CD14-positive monocyte (primary cell): ENCODE results near the gene LAMP2. TPM values are rescaled to one million over a fixed set of nuclear protein-coding genes. Genes with fewer than 3 reads are reported as not detected.

Experiments
- DNase-seq, 3 donors: peaks; one replicate each; pipeline ENCODE4 v3.0.0-alpha.2; 2011 to 2022
- H2AFZ ChIP-seq: 2 replicates; pipeline ENCODE4 v1.6.0; 2012; ENCODE audit warnings: mild to moderate bottlenecking, low read depth, low read length, inconsistent platforms; ENCODE audit not compliant: insufficient read depth, poor library complexity, severe bottlenecking
- H3K27ac ChIP-seq, 2 donors: 1 replicate in 1 of 2; 2 replicates in 1 of 2; pipeline ENCODE4 v1.5.1; 2012 to 2013; ENCODE audit warnings: low read length in 2 of 2, control low read depth in 1 of 2, inconsistent platforms in 1 of 2, low read depth in 1 of 2, mild to moderate bottlenecking in 1 of 2
- H3K27me3 ChIP-seq, 2 donors: one replicate each; pipeline versions ENCODE4 v1.6.0 to v1.6.1; 2011 to 2013; ENCODE audit warnings: low read length in 2 of 2; ENCODE audit not compliant: control insufficient read depth in 2 of 2, insufficient read depth in 2 of 2
- H3K36me3 ChIP-seq, 2 donors: replicated peaks in 1 of 2; 1 replicate in 1 of 2; 2 replicates in 1 of 2; pipeline versions ENCODE4 v1.5.1 to v1.6.1; 2012 to 2013; ENCODE audit warnings: low read length in 2 of 2, control low read depth in 1 of 2, inconsistent platforms in 1 of 2, mild to moderate bottlenecking in 1 of 2; ENCODE audit not compliant: insufficient read depth in 2 of 2, control insufficient read depth in 1 of 2
- H3K4me1 ChIP-seq, 2 donors: 1 replicate in 1 of 2; 2 replicates in 1 of 2; pipeline versions ENCODE4 v1.5.1 to v1.6.1; 2012 to 2013; ENCODE audit warnings: low read length in 2 of 2, control low read depth in 1 of 2, inconsistent platforms in 1 of 2, mild to moderate bottlenecking in 1 of 2, moderate library complexity in 1 of 2; ENCODE audit not compliant: insufficient read depth in 2 of 2, control insufficient read depth in 1 of 2
- H3K4me2 ChIP-seq: replicated peaks from 2 replicates; pipeline ENCODE3; 2012; ENCODE audit warnings: low read length, moderate library complexity, mild to moderate bottlenecking; ENCODE audit not compliant: poor library complexity, severe bottlenecking; ENCODE audit errors: extremely low read depth
- H3K4me3 ChIP-seq, 3 experiments: fragments of 200-600 bp in 1 of 3; sonication (generic) in 1 of 3; replicated peaks in 1 of 3; 1 replicate in 2 of 3; 2 replicates in 1 of 3; pipeline ENCODE4 v1.5.1; 2011 to 2013; ENCODE audit warnings: low read length in 3 of 3, mild to moderate bottlenecking in 3 of 3, control low read depth in 2 of 3, low read depth in 2 of 3, inconsistent platforms in 1 of 3, moderate library complexity in 1 of 3
- H3K79me2 ChIP-seq: 2 replicates; pipeline ENCODE4 v1.6.0; 2012; ENCODE audit warnings: mild to moderate bottlenecking, control low read depth, inconsistent platforms, low read length, moderate library complexity; ENCODE audit not compliant: insufficient read depth
- H3K9ac ChIP-seq: 2 replicates; pipeline ENCODE4 v1.6.0; 2017; ENCODE audit warnings: low read length, mild to moderate bottlenecking; ENCODE audit not compliant: insufficient read depth, poor library complexity, severe bottlenecking
- H3K9me3 ChIP-seq, 2 donors: replicated peaks in 1 of 2; 1 replicate in 1 of 2; 2 replicates in 1 of 2; pipeline versions ENCODE4 v1.5.1 to v1.6.1; 2012 to 2013; ENCODE audit warnings: low read length in 2 of 2, control low read depth in 1 of 2; ENCODE audit not compliant: control insufficient read depth in 1 of 2, insufficient read depth in 1 of 2
- H4K20me1 ChIP-seq: 2 replicates; pipeline ENCODE4 v1.6.0; 2012; ENCODE audit warnings: mild to moderate bottlenecking, low read length, control low read depth, moderate library complexity; ENCODE audit not compliant: insufficient read depth
- H3K27ac Mint-ChIP-seq, 7 donors: one replicate each; pipeline ENCODE4 v1.8.0; 2020; ENCODE audit warnings: mild to moderate bottlenecking in 7 of 7, mixed read lengths in 7 of 7, moderate library complexity in 6 of 7, inconsistent platforms in 2 of 7
- H3K27me3 Mint-ChIP-seq, 3 donors: one replicate each; pipeline ENCODE4 v1.8.0; 2021 to 2022; ENCODE audit warnings: low read depth in 3 of 3, mild to moderate bottlenecking in 3 of 3, mixed read lengths in 3 of 3, moderate library complexity in 3 of 3, inconsistent platforms in 1 of 3
- H3K36me3 Mint-ChIP-seq, 2 donors: one replicate each; pipeline ENCODE4 v1.8.0; 2020; ENCODE audit warnings: mixed read lengths in 2 of 2, inconsistent platforms in 1 of 2, mild to moderate bottlenecking in 1 of 2
- H3K4me1 Mint-ChIP-seq: one replicate; pipeline ENCODE4 v1.8.0; 2020; ENCODE audit warnings: mild to moderate bottlenecking, mixed read lengths
- H3K4me3 Mint-ChIP-seq, 2 donors: one replicate each; pipeline ENCODE4 v1.8.0; 2020; ENCODE audit warnings: mild to moderate bottlenecking in 2 of 2, mixed read lengths in 2 of 2, moderate library complexity in 1 of 2
- H3K9me3 Mint-ChIP-seq, 7 donors: one replicate each; pipeline ENCODE4 v1.8.0; 2020 to 2022; ENCODE audit warnings: mixed read lengths in 7 of 7, mild to moderate bottlenecking in 6 of 7, moderate library complexity in 6 of 7, inconsistent platforms in 2 of 7
- CTCF ChIP-seq: fragments of 200-600 bp; IDR thresholded peaks from one replicate; pipeline ENCODE4 v1.8.0; 2022; ENCODE audit warnings: antibody characterized with exemption, mild to moderate bottlenecking
- WGBS: methylation state at CpG from one replicate; pipeline ENCODE4 v1.1.5; 2013; ENCODE audit warnings: missing lambda C conversion rate; ENCODE audit not compliant: insufficient coverage; 5-methylcytosine and 5-hydroxymethylcytosine counted together
- intact Hi-C, 2 donors: fragments of 100-400 bp; cut with micrococcal nuclease; formaldehyde crosslinking; loops; one replicate each; pipeline versions ENCODE4 v1.15.0 to v1.15.1; 2023
- polyA plus RNA-seq, 3 donors: library from polyadenylated mRNA; depleted of rRNA in 1 of 3; unstranded in 2 of 3; stranded (reverse) in 1 of 3; fragments of 300-500 nt in 2 of 3; fragments of >200 nt in 1 of 3; fragmentation: Illumina TruSeq in 2 of 3; gene quantifications; 1 replicate in 2 of 3; 2 replicates in 1 of 3; pipeline ENCODE4 v1.2.3, GENCODE V29; 2012 to 2021

Gene LAMP2
- polyA plus RNA-seq, 3 donors, result 75.8 to 381 (median 330) TPM

- H3K27ac ChIP-seq, result peak overlapping the region in 1 of 2 donors; percentile 64
- Mint-ChIP-seq H3K36me3 (peaks cover 17 to 22% of the 10 kb centered on the region in 2 donors), H3K27ac (peak overlapping the region in 5 of 7 donors; percentile 37 to 87 (median 71)), H3K9me3 (no peaks in the 10 kb centered on the region), H3K4me1 (peaks cover 54% of the 10 kb centered on the region), H3K27me3 (peaks cover 0 to 2% (median 0%) of the 10 kb centered on the region in 3 donors), H3K4me3 (no peak overlapping the region)
- H3K79me2 ChIP-seq, result peaks cover 94% of the 10 kb centered on the region
- H3K4me3 ChIP-seq, result peak overlapping the region in 1 of 3 experiments; percentile 51
- H3K9ac ChIP-seq, result no peak overlapping the region
- no CpG with 5 or more reads among the region's 2 CpGs for WGBS
- peaks cover 15 to 24% of the 10 kb centered on the region in 2 donors for H3K36me3 ChIP-seq
- intact Hi-C loops, result no loop called here
- H3K4me1 ChIP-seq, result peaks cover 36 to 59% of the 10 kb centered on the region in 2 donors
- no peak overlapping the region for H2AFZ ChIP-seq
- H3K27me3 ChIP-seq, result no peaks in the 10 kb centered on the region
- no peaks in the 10 kb centered on the region for H3K9me3 ChIP-seq
- peaks cover 65% of the 10 kb centered on the region for H4K20me1 ChIP-seq
- TF ChIP-seq CTCF, result no peak
- peak overlapping the region; percentile 57 for H3K4me2 ChIP-seq
- peak; percentile 22 to 39 (median 31) for DNase-seq
These were observed 11.3 kb downstream of the LAMP2 start for GRCh38 chrX:120457766-120458180.

- DNase-seq, result peak in 2 of 3 donors; percentile 43 to 46
- peak overlapping the region; percentile 7 to 46 for H3K4me3 Mint-ChIP-seq
- Histone ChIP-seq H2AFZ (no peak overlapping the region), H3K4me2 (peak overlapping the region; percentile 57), H3K4me1 (peaks cover 28 to 51% of the 10 kb centered on the region in 2 donors), H3K9ac (no peak overlapping the region), H3K79me2 (peaks cover 93% of the 10 kb centered on the region), H3K9me3 (no peaks in the 10 kb centered on the region), H3K4me3 (peak overlapping the region in 2 of 3 experiments; percentile 29 to 51), H3K27me3 (peaks cover 0 to under 1% of the 10 kb centered on the region in 2 donors), H3K27ac (peak overlapping the region in 1 of 2 donors; percentile 64), H4K20me1 (peaks cover 67% of the 10 kb centered on the region), H3K36me3 (peaks cover 15 to 29% of the 10 kb centered on the region in 2 donors)
- intact Hi-C loops, result no loop called here
- H3K27me3 Mint-ChIP-seq, result peaks cover 0 to 6% (median 0%) of the 10 kb centered on the region in 3 donors
- H3K9me3 Mint-ChIP-seq, result no peaks in the 10 kb centered on the region
- peak overlapping the region; percentile 31 to 82 (median 45) for H3K27ac Mint-ChIP-seq
- no CpG with 5 or more reads among the region's 4 CpGs for WGBS
- peaks cover 21 to 22% of the 10 kb centered on the region in 2 donors for H3K36me3 Mint-ChIP-seq
- peaks cover 49% of the 10 kb centered on the region for H3K4me1 Mint-ChIP-seq
- no peak for TF ChIP-seq CTCF
These were observed 12.1 kb downstream of the LAMP2 start for GRCh38 chrX:120456973-120457372.
